ENCODE data around the gene SGK1. TPM values are rescaled to one million over a fixed set of nuclear protein-coding genes. Genes with fewer than 3 reads are reported as not detected.
"Not testable (repeated sequence)": the region's sequence is repeated elsewhere in the genome, so short reads cannot be mapped to it uniquely, and the experiment has no call there.

The SGK1 gene
- total RNA-seq, 3 donors from 2014 or later (not counting 1 experiment from before 2014, with no cell fraction given), result 31.8 to 89.6 (median 33.3) TPM

- Mint-ChIP-seq H3K4me1 (no peaks in the 10 kb centered on the region), H3K27me3 (ENCODE audit: low read depth in 2 of 2) (no peaks in the 10 kb centered on the region), H3K9me3 (no peaks in the 10 kb centered on the region), H3K4me3 (no peak overlapping the region), H3K27ac (no peak overlapping the region), H3K36me3 (no peaks in the 10 kb centered on the region)
- H3K27me3 ChIP-seq (ENCODE audit: control insufficient read depth, insufficient read depth, low read length), result no peaks in the 10 kb centered on the region
- no peaks in the 10 kb centered on the region for H3K36me3 ChIP-seq (ENCODE audit: control insufficient read depth, insufficient read depth, low read length)
- intact Hi-C loops (cut with micrococcal nuclease), result no loop called here
- no peak overlapping the region for H3K4me3 ChIP-seq (ENCODE audit: low read length)
- H3K9me3 ChIP-seq (ENCODE audit: control insufficient read depth, insufficient read depth, low read length), result no peaks in the 10 kb centered on the region
- TF ChIP-seq, protein P1, sequence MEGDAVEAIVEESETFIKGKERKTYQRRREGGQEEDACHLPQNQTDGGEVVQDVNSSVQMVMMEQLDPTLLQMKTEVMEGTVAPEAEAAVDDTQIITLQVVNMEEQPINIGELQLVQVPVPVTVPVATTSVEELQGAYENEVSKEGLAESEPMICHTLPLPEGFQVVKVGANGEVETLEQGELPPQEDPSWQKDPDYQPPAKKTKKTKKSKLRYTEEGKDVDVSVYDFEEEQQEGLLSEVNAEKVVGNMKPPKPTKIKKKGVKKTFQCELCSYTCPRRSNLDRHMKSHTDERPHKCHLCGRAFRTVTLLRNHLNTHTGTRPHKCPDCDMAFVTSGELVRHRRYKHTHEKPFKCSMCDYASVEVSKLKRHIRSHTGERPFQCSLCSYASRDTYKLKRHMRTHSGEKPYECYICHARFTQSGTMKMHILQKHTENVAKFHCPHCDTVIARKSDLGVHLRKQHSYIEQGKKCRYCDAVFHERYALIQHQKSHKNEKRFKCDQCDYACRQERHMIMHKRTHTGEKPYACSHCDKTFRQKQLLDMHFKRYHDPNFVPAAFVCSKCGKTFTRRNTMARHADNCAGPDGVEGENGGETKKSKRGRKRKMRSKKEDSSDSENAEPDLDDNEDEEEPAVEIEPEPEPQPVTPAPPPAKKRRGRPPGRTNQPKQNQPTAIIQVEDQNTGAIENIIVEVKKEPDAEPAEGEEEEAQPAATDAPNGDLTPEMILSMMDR (IDR thresholded peaks at IDR 0.05), result no peak
- WGBS (ENCODE audit: insufficient coverage), result 89% methylated on average over 3 of the region's 3 CpGs
- H3K27ac ChIP-seq (ENCODE audit: low read length), result no peak overlapping the region
- ATAC-seq, result no peak
- no peaks in the 10 kb centered on the region for H3K4me1 ChIP-seq (ENCODE audit: control insufficient read depth, insufficient read depth, low read length)
- DNase-seq, result no peak
These were observed 59.0 kb downstream of the SGK1 start for GRCh38 chr6:134258849-134259306.

GRCh38 chr6:134257516-134257915 lies 60.4 kb downstream of the SGK1 start:
- no peak for ATAC-seq
- Mint-ChIP-seq H3K36me3 (no peaks in the 10 kb centered on the region), H3K4me1 (no peaks in the 10 kb centered on the region), H3K9me3 (no peaks in the 10 kb centered on the region), H3K27ac (no peak overlapping the region), H3K4me3 (no peak overlapping the region), H3K27me3 (ENCODE audit: low read depth in 2 of 2) (no peaks in the 10 kb centered on the region)
- TF ChIP-seq, protein P1 (IDR thresholded peaks at IDR 0.05), result no peak
- Histone ChIP-seq H3K27me3 (ENCODE audit: control insufficient read depth, insufficient read depth, low read length) (no peaks in the 10 kb centered on the region), H3K4me1 (ENCODE audit: control insufficient read depth, insufficient read depth, low read length) (no peaks in the 10 kb centered on the region), H3K36me3 (ENCODE audit: control insufficient read depth, insufficient read depth, low read length) (no peaks in the 10 kb centered on the region), H3K9me3 (ENCODE audit: control insufficient read depth, insufficient read depth, low read length) (no peaks in the 10 kb centered on the region), H3K4me3 (ENCODE audit: low read length) (no peak overlapping the region), H3K27ac (ENCODE audit: low read length) (no peak overlapping the region)
- 81% methylated on average over 3 of the region's 3 CpGs for WGBS (ENCODE audit: insufficient coverage)
- no peak for DNase-seq
- intact Hi-C loops (cut with micrococcal nuclease), result no loop called here

GRCh38 chr6:134256862-134257261 lies 61.0 kb downstream of the SGK1 start:
- DNase-seq (no peak), ATAC-seq (no peak)
- no peak overlapping the region for H3K27ac ChIP-seq (ENCODE audit: low read length)
- Mint-ChIP-seq H3K27ac (no peak overlapping the region), H3K4me1 (no peaks in the 10 kb centered on the region), H3K9me3 (no peaks in the 10 kb centered on the region), H3K36me3 (no peaks in the 10 kb centered on the region), H3K4me3 (no peak overlapping the region), H3K27me3 (ENCODE audit: low read depth in 2 of 2) (no peaks in the 10 kb centered on the region)
- H3K27me3 ChIP-seq (ENCODE audit: control insufficient read depth, insufficient read depth, low read length), result no peaks in the 10 kb centered on the region
- TF ChIP-seq, protein P1 (IDR thresholded peaks at IDR 0.05), result no peak
- 96% methylated on average over 7 of the region's 8 CpGs for WGBS (ENCODE audit: insufficient coverage)
- H3K4me3 ChIP-seq (ENCODE audit: low read length), result no peak overlapping the region
- H3K36me3 ChIP-seq (ENCODE audit: control insufficient read depth, insufficient read depth, low read length), result no peaks in the 10 kb centered on the region
- no peaks in the 10 kb centered on the region for H3K9me3 ChIP-seq (ENCODE audit: control insufficient read depth, insufficient read depth, low read length)
- intact Hi-C loops (cut with micrococcal nuclease), result no loop called here
- no peaks in the 10 kb centered on the region for H3K4me1 ChIP-seq (ENCODE audit: control insufficient read depth, insufficient read depth, low read length)

DNA sequence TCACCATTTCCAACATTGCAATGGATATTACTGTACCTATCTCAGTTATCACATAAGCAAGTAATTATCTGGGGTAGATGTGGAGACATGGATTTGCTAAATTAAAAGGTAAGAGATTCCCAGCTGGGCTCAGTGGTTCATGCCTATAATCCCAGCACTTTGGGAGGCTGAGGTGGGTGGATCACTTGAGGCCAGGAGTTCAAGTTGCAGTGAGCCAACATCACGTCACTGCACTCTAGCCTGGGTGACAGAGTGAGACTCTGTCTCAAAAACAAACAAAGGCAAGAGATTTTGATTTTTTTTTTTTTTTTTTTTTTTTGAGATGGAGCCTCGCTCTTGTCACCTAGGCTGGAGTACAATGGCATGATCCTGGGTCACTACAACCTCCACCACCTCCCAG lies 62.6 kb downstream of the SGK1 start:
- H3K36me3 Mint-ChIP-seq; H3K36me3 ChIP-seq (ENCODE audit: control insufficient read depth, insufficient read depth, low read length); DNase-seq; H3K4me1 Mint-ChIP-seq; H3K9me3 Mint-ChIP-seq; H3K27me3 ChIP-seq (ENCODE audit: control insufficient read depth, insufficient read depth, low read length); H3K4me3 Mint-ChIP-seq; H3K27me3 Mint-ChIP-seq (ENCODE audit: low read depth in 2 of 2); H3K4me3 ChIP-seq (ENCODE audit: low read length); ATAC-seq; H3K9me3 ChIP-seq (ENCODE audit: control insufficient read depth, insufficient read depth, low read length); H3K27ac ChIP-seq (ENCODE audit: low read length); H3K4me1 ChIP-seq (ENCODE audit: control insufficient read depth, insufficient read depth, low read length); intact Hi-C loops (cut with micrococcal nuclease); H3K27ac Mint-ChIP-seq: not testable (repeated sequence)
- WGBS (ENCODE audit: insufficient coverage), result 94% methylated on average over 2 of the region's 2 CpGs
